Loucy (cell line): ENCODE measurements around the gene GPR63.

Experiments
- H2AFZ ChIP-seq: fragments of 200-600 bp; sonication (generic); 2 replicates; pipeline ENCODE4 v1.6.0; 2016; ENCODE audit warnings: antibody characterized with exemption, mild to moderate bottlenecking, low read length, moderate library complexity
- H3F3A ChIP-seq: fragments of 200-600 bp; 2 replicates; pipeline ENCODE4 v1.6.0; 2016; ENCODE audit warnings: antibody characterized with exemption, low read depth, mild to moderate bottlenecking
- H3K27me3 ChIP-seq: fragments of 200-600 bp; sonication (generic); 2 replicates; pipeline ENCODE4 v1.6.1; 2014; ENCODE audit warnings: low read length, mild to moderate bottlenecking; ENCODE audit not compliant: insufficient read depth, poor library complexity, severe bottlenecking
- H3K36me3 ChIP-seq: fragments of 200-600 bp; sonication (generic); 2 replicates; pipeline ENCODE4 v1.6.1; 2016; ENCODE audit warnings: low read length; ENCODE audit not compliant: insufficient read depth
- H3K4me1 ChIP-seq: fragments of 200-600 bp; sonication (generic); 2 replicates; pipeline ENCODE4 v1.5.1; 2014; ENCODE audit warnings: low read length, mild to moderate bottlenecking; ENCODE audit not compliant: insufficient read depth, poor library complexity, severe bottlenecking
- H3K4me2 ChIP-seq: fragments of 200-600 bp; sonication (generic); 2 replicates; pipeline ENCODE4 v1.6.0; 2014; ENCODE audit warnings: antibody characterized with exemption, low read length, low read depth, mild to moderate bottlenecking; ENCODE audit not compliant: poor library complexity, severe bottlenecking
- H3K4me3 ChIP-seq: fragments of 200-600 bp; sonication (generic); 2 replicates; pipeline ENCODE4 v1.5.1; 2014; ENCODE audit warnings: low read length, mild to moderate bottlenecking, mixed read lengths; ENCODE audit not compliant: poor library complexity, severe bottlenecking
- H3K79me2 ChIP-seq: fragments of 200-600 bp; sonication (generic); 2 replicates; pipeline ENCODE4 v1.6.1; 2014; ENCODE audit warnings: low read length; ENCODE audit not compliant: insufficient read depth
- H3K9ac ChIP-seq: fragments of 200-600 bp; sonication (generic); 2 replicates; pipeline ENCODE4 v1.6.0; 2014; ENCODE audit warnings: mild to moderate bottlenecking, low read depth, low read length, moderate library complexity; ENCODE audit not compliant: poor library complexity, severe bottlenecking
- H3K9me2 ChIP-seq: fragments of 200-600 bp; sonication (generic); replicated peaks from 2 replicates; pipeline ENCODE4 v1.6.1; 2016; ENCODE audit warnings: low read depth, low read length, mixed read lengths
- H3K9me3 ChIP-seq: fragments of 200-600 bp; sonication (generic); 2 replicates; pipeline ENCODE4 v1.6.1; 2014; ENCODE audit warnings: mild to moderate bottlenecking, antibody characterized with exemption, low read length, low read depth; ENCODE audit not compliant: insufficient read depth
- H4K20me1 ChIP-seq: fragments of 200-600 bp; sonication (generic); 2 replicates; pipeline ENCODE4 v1.6.0; 2014; ENCODE audit warnings: antibody characterized with exemption, low read length, mild to moderate bottlenecking; ENCODE audit not compliant: insufficient read depth, poor library complexity, severe bottlenecking
- EZH2phosphoT487 ChIP-seq: fragments of 200-600 bp; IDR thresholded peaks from 2 replicates; pipeline ENCODE4 v1.6.1; 2018; ENCODE audit warnings: antibody characterized with exemption, mild to moderate bottlenecking, moderate library complexity, borderline replicate concordance
- TF ChIP-seq, protein P1 (sequence below): fragments of 200-600 bp; sonication (generic); conservative IDR thresholded peaks from 2 replicates; pipeline ENCODE4 v1.5.1; 2014; ENCODE audit warnings: mild to moderate bottlenecking, antibody characterized with exemption, low read length

GPR63 gene

DNA sequence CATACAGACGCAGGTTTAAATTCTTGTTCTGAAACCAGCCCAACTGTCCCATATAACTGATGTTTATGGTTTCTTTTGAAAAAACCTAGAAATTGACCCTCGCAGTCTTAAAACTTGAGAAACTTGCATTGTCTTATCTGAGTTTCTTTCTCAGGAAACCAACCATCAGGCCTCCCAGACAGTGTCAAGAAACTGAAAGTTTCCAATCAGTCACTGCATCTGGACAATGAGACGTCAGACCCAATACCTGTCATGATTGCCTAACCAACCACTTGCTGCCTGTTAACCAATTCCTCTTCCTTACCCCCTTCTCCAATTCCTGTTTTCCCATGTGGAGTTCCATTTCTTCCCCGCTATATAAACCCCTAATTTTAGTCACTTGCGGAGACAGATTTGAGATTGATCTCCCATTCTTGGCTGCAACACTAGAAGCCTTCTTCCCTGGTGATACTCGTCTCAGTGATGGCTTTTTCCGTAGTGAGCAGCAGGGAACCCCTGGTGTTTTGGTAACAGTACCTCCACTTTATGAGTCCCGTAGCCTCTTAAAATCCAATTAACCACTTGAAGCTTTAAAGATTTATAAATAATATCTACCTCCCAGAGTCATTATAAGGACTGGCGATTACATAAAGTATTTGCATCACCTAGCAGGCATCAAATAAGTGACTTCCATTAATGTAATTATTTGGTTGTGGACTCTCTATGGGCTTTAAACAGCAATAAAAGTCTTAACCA is 49.3 kb downstream of the GPR63 start:
- TF ChIP-seq, protein P1, sequence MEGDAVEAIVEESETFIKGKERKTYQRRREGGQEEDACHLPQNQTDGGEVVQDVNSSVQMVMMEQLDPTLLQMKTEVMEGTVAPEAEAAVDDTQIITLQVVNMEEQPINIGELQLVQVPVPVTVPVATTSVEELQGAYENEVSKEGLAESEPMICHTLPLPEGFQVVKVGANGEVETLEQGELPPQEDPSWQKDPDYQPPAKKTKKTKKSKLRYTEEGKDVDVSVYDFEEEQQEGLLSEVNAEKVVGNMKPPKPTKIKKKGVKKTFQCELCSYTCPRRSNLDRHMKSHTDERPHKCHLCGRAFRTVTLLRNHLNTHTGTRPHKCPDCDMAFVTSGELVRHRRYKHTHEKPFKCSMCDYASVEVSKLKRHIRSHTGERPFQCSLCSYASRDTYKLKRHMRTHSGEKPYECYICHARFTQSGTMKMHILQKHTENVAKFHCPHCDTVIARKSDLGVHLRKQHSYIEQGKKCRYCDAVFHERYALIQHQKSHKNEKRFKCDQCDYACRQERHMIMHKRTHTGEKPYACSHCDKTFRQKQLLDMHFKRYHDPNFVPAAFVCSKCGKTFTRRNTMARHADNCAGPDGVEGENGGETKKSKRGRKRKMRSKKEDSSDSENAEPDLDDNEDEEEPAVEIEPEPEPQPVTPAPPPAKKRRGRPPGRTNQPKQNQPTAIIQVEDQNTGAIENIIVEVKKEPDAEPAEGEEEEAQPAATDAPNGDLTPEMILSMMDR = no peak
- TF ChIP-seq EZH2phosphoT487 = no peak
- H3K36me3 ChIP-seq = no peaks in the 10 kb centered on the region
- no peaks in the 10 kb centered on the region for H3K9me3 ChIP-seq
- no peak overlapping the region for H3K9ac ChIP-seq
- H4K20me1 ChIP-seq = no peaks in the 10 kb centered on the region
- no peaks in the 10 kb centered on the region for H3K79me2 ChIP-seq
- H3K9me2 ChIP-seq = no peaks in the 10 kb centered on the region
- H2AFZ ChIP-seq = no peak overlapping the region
- H3K4me3 ChIP-seq = no peak overlapping the region
- no peaks in the 10 kb centered on the region for H3K27me3 ChIP-seq
- no peak overlapping the region for H3K4me2 ChIP-seq
- no peaks in the 10 kb centered on the region for H3K4me1 ChIP-seq
- no peaks in the 10 kb centered on the region for H3F3A ChIP-seq

DNA sequence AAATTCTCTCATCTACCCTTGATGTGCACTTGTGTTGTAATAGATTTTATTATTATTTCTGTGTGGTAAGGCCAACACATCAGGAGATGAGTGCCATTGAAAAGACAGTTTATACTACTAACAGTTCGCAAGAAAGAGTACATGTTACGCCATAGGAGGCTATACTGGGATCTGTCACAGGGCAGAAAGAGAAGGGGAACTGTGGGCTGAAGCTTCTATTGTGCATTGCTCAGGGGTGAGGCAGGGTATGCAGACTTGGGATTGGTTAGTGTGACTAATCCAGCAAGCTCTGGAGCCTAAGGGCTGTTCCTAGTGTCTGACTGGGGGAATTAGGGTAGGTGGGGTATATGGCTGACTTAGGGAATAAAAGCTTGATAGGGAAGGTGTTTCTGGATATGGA is 50.9 kb downstream of the GPR63 start:
- H4K20me1 ChIP-seq = no peaks in the 10 kb centered on the region
- no peaks in the 10 kb centered on the region for H3K36me3 ChIP-seq

DNA sequence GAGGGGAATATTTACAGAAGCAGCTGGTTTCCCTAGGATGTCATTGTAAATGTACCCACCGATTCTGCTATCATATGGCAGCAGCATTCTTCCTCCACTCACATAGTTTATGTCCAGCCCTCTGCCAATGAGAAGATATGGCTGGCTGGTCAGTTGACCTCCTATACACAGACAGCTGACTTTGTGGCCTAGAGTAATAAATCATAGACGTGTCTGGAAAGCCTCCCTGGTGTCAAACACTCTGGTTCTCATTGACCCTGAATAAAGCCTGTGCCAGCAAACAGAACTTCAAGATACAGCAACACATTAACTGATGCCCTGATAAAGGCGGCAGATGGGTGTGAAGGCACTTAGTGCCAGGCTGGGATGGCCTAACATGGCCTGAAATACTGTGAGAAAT is 52.6 kb downstream of the GPR63 start:
- H3K4me3 ChIP-seq = no peak overlapping the region
- H3K79me2 ChIP-seq = no peaks in the 10 kb centered on the region
- H3K9me2 ChIP-seq = no peaks in the 10 kb centered on the region
- no peaks in the 10 kb centered on the region for H3K27me3 ChIP-seq
- no peaks in the 10 kb centered on the region for H3F3A ChIP-seq
- H3K9me3 ChIP-seq = no peaks in the 10 kb centered on the region
- H4K20me1 ChIP-seq = no peaks in the 10 kb centered on the region
- H3K4me2 ChIP-seq = no peak overlapping the region
- TF ChIP-seq, protein P1 = no peak
- TF ChIP-seq EZH2phosphoT487 = no peak
- no peaks in the 10 kb centered on the region for H3K36me3 ChIP-seq
- H3K9ac ChIP-seq = no peak overlapping the region
- no peak overlapping the region for H2AFZ ChIP-seq
- H3K4me1 ChIP-seq = no peaks in the 10 kb centered on the region

More for the DNA sequence above, 50.9 kb downstream of the GPR63 start:
- no peak overlapping the region for H2AFZ ChIP-seq
- H3K9me2 ChIP-seq = no peaks in the 10 kb centered on the region
- H3K27me3 ChIP-seq = no peaks in the 10 kb centered on the region
- H3K4me3 ChIP-seq = no peak overlapping the region
- no peak overlapping the region for H3K4me2 ChIP-seq
- H3K9me3 ChIP-seq = no peaks in the 10 kb centered on the region
- H3K9ac ChIP-seq = no peak overlapping the region
- no peaks in the 10 kb centered on the region for H3K4me1 ChIP-seq
- TF ChIP-seq EZH2phosphoT487 = no peak
- TF ChIP-seq, protein P1 = no peak
- no peaks in the 10 kb centered on the region for H3K79me2 ChIP-seq
- no peaks in the 10 kb centered on the region for H3F3A ChIP-seq
